ENCODE measurements around the gene CTSC. TPM values are rescaled to one million over a fixed set of nuclear protein-coding genes. Genes with fewer than 3 reads are reported as not detected.

The CTSC gene
- total and polyA plus RNA-seq, 12 donors = 44.6 to 230 (median 121) TPM

DNA sequence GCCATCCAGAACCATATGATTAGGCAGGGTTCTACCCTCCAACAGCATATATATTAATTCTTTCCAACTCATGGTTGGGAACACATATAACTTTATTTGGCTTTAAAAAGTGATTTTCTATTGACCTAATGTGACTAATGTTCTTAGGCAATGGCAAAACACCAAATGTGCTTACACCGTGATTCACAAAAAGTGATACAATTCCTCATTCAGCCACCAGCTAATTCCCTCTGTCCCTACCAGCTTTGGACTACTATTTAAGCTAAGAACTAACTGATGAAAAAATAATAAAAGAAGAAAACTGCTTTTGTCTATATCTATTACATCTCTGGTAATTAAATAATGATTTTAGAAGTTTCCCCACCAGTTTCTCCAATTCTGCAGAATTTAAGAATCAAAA is 4.7 kb downstream of the CTSC start:
- Histone ChIP-seq H3K4me1 (replicated peaks in 1 of 2) (peaks cover 0 to 6% of the 10 kb centered on the region in 2 donors), H3K27me3 (no peaks in the 10 kb centered on the region), H3K27ac (no peak overlapping the region), H3K4me3 (no peak overlapping the region), H3K9me3 (replicated peaks in 1 of 3) (no peaks in the 10 kb centered on the region), H3K36me3 (replicated peaks in 1 of 2) (no peaks in the 10 kb centered on the region)
- no peak for TF ChIP-seq POLR2A (IDR thresholded peaks at IDR 0.05)
- TF ChIP-seq, protein P1, sequence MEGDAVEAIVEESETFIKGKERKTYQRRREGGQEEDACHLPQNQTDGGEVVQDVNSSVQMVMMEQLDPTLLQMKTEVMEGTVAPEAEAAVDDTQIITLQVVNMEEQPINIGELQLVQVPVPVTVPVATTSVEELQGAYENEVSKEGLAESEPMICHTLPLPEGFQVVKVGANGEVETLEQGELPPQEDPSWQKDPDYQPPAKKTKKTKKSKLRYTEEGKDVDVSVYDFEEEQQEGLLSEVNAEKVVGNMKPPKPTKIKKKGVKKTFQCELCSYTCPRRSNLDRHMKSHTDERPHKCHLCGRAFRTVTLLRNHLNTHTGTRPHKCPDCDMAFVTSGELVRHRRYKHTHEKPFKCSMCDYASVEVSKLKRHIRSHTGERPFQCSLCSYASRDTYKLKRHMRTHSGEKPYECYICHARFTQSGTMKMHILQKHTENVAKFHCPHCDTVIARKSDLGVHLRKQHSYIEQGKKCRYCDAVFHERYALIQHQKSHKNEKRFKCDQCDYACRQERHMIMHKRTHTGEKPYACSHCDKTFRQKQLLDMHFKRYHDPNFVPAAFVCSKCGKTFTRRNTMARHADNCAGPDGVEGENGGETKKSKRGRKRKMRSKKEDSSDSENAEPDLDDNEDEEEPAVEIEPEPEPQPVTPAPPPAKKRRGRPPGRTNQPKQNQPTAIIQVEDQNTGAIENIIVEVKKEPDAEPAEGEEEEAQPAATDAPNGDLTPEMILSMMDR (IDR thresholded peaks at IDR 0.05) = no peak
- WGBS, 4 donors = 78 to 89% (median 83%) methylated on average over 1 of the region's 1 CpG
- intact Hi-C loops (cut with DNase I) = no loop called here
- DNase-seq = no peak

DNA sequence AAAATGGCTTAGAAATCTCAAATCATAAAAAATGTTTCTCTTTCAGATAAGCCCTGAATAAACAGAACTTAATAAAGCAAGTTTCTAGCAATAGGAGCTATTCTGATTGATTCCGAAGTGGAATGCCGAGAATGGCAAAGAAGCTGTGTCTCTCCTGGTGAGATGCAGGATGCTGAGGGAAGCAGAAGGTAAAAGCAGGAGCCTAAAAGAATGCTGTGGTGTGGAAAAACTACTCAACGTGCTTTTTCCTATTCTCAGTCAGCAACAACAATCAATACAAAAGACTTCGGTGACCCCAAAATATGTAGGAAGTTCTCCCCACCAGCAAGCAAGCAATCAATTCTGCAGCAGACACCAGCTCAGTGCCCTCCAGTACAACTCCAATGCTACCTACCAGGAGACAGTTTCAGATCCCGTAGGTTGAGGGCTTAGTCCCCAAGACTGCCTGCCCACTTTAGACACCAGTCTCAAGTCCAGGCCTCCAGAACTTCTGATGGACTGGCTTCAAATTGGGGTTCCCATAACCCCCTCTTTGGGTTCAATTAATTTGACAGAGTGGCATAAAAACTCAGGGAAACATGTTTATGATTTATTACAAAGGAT is 6.6 kb downstream of the CTSC start:
- H3K4me3 ChIP-seq = no peak overlapping the region
- peaks cover 0 to 6% of the 10 kb centered on the region in 2 donors for H3K4me1 ChIP-seq (replicated peaks in 1 of 2)
- 86 to 96% (median 94%) methylated on average over 5 of the region's 5 CpGs for WGBS, 4 donors
- no peak for DNase-seq
- no peaks in the 10 kb centered on the region for H3K36me3 ChIP-seq (replicated peaks in 1 of 2)
- no peaks in the 10 kb centered on the region for H3K9me3 ChIP-seq (replicated peaks in 1 of 3)
- intact Hi-C loops (cut with DNase I) = no loop called here
- TF ChIP-seq, protein P1 (IDR thresholded peaks at IDR 0.05) = no peak
- TF ChIP-seq POLR2A (IDR thresholded peaks at IDR 0.05) = no peak
- H3K27me3 ChIP-seq = no peaks in the 10 kb centered on the region
- no peak overlapping the region for H3K27ac ChIP-seq

DNA sequence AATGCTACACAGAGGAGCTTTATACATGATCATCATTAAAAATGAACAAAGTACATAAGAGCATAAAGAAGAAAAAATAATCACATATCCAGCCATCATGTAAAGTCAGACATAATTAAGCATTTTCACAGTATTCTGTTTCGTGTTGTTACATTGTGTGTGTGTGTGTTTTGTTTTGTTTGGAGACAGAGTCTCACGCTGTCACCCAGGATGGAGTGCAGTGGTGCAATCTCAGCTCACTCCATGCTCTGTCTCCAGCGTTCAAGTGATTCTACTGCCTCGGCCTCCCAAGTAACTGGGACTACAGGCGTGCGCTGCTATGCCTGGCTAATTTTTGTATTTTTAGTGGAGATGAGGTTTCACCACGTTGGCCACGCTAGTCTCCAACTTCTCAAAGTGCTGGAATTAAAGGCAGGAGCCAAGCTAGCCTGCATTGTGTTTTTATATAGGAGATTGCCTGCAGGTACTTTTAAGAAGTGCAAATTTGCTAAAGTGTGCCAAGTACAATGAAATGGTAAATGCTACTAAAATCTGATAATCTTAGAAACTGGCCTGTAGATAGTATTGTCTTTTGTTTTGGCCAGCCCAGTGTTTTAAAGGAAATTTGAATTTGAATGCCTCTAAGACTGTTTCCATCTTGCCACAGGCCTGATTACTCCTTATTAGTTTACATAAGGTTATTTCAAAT is 7.8 kb downstream of the CTSC start:
- H3K36me3 ChIP-seq (replicated peaks in 1 of 2) = no peaks in the 10 kb centered on the region
- 90 to 97% (median 91%) methylated on average over 8 of the region's 8 CpGs for WGBS, 4 donors
- H3K9me3 ChIP-seq (replicated peaks in 1 of 3) = no peaks in the 10 kb centered on the region
- no peak overlapping the region for H3K4me3 ChIP-seq
- intact Hi-C loops (cut with DNase I) = no loop called here
- DNase-seq = no peak
- no peak overlapping the region for H3K27ac ChIP-seq
- H3K4me1 ChIP-seq (replicated peaks in 1 of 2) = peaks cover 0 to 6% of the 10 kb centered on the region in 2 donors
- no peaks in the 10 kb centered on the region for H3K27me3 ChIP-seq
- TF ChIP-seq, protein P1 (IDR thresholded peaks at IDR 0.05) = no peak
- TF ChIP-seq POLR2A (IDR thresholded peaks at IDR 0.05) = no peak

DNA sequence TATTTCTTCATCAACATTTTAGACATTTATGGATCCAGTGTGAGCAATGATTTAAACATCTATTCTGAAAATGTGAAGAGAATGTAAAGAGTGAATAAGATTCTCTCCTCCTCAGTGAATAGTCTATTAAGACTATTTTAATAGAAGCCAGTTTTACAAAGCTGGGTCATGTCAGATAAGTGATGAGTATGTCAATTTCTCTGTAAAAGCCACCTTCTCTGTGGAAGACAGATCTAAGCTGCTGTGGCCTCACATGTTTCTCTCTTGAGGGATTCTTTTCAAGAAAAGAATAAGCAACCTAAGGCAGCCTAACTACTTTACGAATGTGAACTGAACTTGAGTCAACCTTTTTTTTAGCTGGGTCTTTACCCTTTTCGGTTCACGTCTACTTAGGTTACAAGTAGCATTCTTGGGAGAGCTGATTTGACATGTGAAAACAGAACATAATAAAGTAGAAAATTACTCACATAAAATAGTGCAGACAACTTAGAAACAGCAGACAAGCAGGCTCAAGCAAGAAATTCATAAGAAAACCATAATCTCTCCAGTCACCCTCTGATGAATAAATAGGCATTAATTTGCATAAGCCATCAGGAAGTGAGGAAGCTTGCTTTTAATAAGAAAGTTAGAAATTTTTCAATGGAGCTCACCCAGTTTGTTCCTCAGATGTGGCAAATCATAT is 9.9 kb downstream of the CTSC start:
- Histone ChIP-seq H3K27me3 (no peaks in the 10 kb centered on the region), H3K4me1 (replicated peaks in 1 of 2) (peaks cover 0 to 4% of the 10 kb centered on the region in 2 donors), H3K27ac (no peak overlapping the region), H3K9me3 (replicated peaks in 1 of 3) (no peaks in the 10 kb centered on the region), H3K36me3 (replicated peaks in 1 of 2) (no peaks in the 10 kb centered on the region), H3K4me3 (no peak overlapping the region)
- intact Hi-C loops (cut with DNase I) = no loop called here
- no peak for DNase-seq
- TF ChIP-seq, protein P1 (IDR thresholded peaks at IDR 0.05) = no peak
- TF ChIP-seq POLR2A (IDR thresholded peaks at IDR 0.05) = no peak
- 75 to 85% (median 83%) methylated on average over 3 of the region's 3 CpGs for WGBS, 4 donors
